Loucy (cell line): ENCODE measurements around the gene ACSF2.

Experiments
- EZH2phosphoT487 ChIP-seq: fragments of 200-600 bp; IDR thresholded peaks from 2 replicates; pipeline ENCODE4 v1.6.1; 2018; ENCODE audit warnings: antibody characterized with exemption, mild to moderate bottlenecking, moderate library complexity, borderline replicate concordance
- TF ChIP-seq, protein P1 (sequence below): fragments of 200-600 bp; sonication (generic); conservative IDR thresholded peaks from 2 replicates; pipeline ENCODE4 v1.5.1; 2014; ENCODE audit warnings: mild to moderate bottlenecking, antibody characterized with exemption, low read length

DNA sequence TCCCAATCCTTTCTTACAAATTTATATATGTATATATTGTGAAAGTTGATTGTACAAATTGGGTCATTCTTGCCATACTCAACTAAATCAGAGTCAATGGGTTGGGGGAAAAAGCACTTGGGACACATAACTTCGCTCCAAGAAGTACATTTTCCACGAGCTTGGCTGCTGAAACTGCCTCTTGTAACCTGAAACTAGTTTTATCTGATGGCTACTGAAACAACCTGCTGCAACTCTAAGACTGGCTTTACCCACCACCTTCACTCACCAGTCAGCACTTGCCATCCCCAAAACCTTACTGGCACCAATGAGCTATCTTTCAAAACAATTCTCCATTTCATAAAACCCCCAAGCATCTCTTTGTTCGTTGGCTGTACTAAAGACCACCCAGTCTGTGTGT, 67.7 kb downstream of the ACSF2 start:
- TF ChIP-seq, protein P1, sequence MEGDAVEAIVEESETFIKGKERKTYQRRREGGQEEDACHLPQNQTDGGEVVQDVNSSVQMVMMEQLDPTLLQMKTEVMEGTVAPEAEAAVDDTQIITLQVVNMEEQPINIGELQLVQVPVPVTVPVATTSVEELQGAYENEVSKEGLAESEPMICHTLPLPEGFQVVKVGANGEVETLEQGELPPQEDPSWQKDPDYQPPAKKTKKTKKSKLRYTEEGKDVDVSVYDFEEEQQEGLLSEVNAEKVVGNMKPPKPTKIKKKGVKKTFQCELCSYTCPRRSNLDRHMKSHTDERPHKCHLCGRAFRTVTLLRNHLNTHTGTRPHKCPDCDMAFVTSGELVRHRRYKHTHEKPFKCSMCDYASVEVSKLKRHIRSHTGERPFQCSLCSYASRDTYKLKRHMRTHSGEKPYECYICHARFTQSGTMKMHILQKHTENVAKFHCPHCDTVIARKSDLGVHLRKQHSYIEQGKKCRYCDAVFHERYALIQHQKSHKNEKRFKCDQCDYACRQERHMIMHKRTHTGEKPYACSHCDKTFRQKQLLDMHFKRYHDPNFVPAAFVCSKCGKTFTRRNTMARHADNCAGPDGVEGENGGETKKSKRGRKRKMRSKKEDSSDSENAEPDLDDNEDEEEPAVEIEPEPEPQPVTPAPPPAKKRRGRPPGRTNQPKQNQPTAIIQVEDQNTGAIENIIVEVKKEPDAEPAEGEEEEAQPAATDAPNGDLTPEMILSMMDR = no peak
- no peak for TF ChIP-seq EZH2phosphoT487
